Measurements from ENCODE around the gene SMAD3. TPM values are rescaled to one million over a fixed set of nuclear protein-coding genes. Genes with fewer than 3 reads are reported as not detected.

The SMAD3 gene
- polyA plus RNA-seq, 1 donor from 2014 or later: 1.0 TPM

- Histone ChIP-seq H4K20me1 (ENCODE audit: insufficient read depth) (no peaks in the 10 kb centered on the region), H3K27me3 (ENCODE audit: insufficient read depth, low read depth, low read length) (no peaks in the 10 kb centered on the region), H3K4me3 (ENCODE audit: low read length) (no peak overlapping the region), H3K27ac (ENCODE audit: low read length) (no peak overlapping the region), H2AFZ (ENCODE audit: low read depth, low read length) (no peak overlapping the region), H3K9ac (ENCODE audit: low read length) (no peak overlapping the region), H3K79me2 (replicated peaks; ENCODE audit: insufficient read depth, low read length) (no peaks in the 10 kb centered on the region), H3F3A (ENCODE audit: insufficient read depth, low read length, poor library complexity, severe bottlenecking) (no peaks in the 10 kb centered on the region), H3K9me2 (ENCODE audit: insufficient read depth, low read length) (no peaks in the 10 kb centered on the region), H3K9me3 (ENCODE audit: low read length) (no peaks in the 10 kb centered on the region), H3K4me2 (ENCODE audit: low read length) (no peak overlapping the region), H3K36me3 (ENCODE audit: insufficient read depth, low read length) (no peaks in the 10 kb centered on the region)
- TF ChIP-seq POLR2AphosphoS5 (IDR thresholded peaks at IDR 0.05) (no peak), RAD21 (conservative IDR thresholded peaks at IDR 0.05) (no peak), TAF1 (IDR thresholded peaks at IDR 0.05; ENCODE audit: low read depth) (no peak), SMC3 (conservative IDR thresholded peaks at IDR 0.05; ENCODE audit: poor library complexity) (no peak), REST (IDR thresholded peaks at IDR 0.05; ENCODE audit: borderline replicate concordance) (no peak), EZH2 (IDR thresholded peaks at IDR 0.05; ENCODE audit: borderline replicate concordance, insufficient read depth, low read length, poor library complexity, severe bottlenecking) (no peak), CTCF (IDR thresholded peaks at IDR 0.05; ENCODE audit: poor library complexity, severe bottlenecking) (no peak), EP300 (conservative IDR thresholded peaks at IDR 0.05; ENCODE audit: poor library complexity, severe bottlenecking) (no peak), MXI1 (conservative IDR thresholded peaks at IDR 0.05; ENCODE audit: poor library complexity, severe bottlenecking) (no peak)
Measured at GRCh38 chr15:67135494-67135893, 70.1 kb downstream of the SMAD3 start.

- no peak overlapping the region for H3K4me3 ChIP-seq (ENCODE audit: low read length)
- no peaks in the 10 kb centered on the region for H3K36me3 ChIP-seq (ENCODE audit: insufficient read depth, low read length)
- no peak overlapping the region for H2AFZ ChIP-seq (ENCODE audit: low read depth, low read length)
- no peaks in the 10 kb centered on the region for H3K9me2 ChIP-seq (ENCODE audit: insufficient read depth, low read length)
- no peak overlapping the region for H3K27ac ChIP-seq (ENCODE audit: low read length)
- no peaks in the 10 kb centered on the region for H3K9me3 ChIP-seq (ENCODE audit: low read length)
- H3K4me2 ChIP-seq (ENCODE audit: low read length): no peak overlapping the region
- peaks cover 3% of the 10 kb centered on the region for H3K79me2 ChIP-seq (replicated peaks; ENCODE audit: insufficient read depth, low read length)
- H3K27me3 ChIP-seq (ENCODE audit: insufficient read depth, low read depth, low read length): no peaks in the 10 kb centered on the region
- no peaks in the 10 kb centered on the region for H4K20me1 ChIP-seq (ENCODE audit: insufficient read depth)
- H3F3A ChIP-seq (ENCODE audit: insufficient read depth, low read length, poor library complexity, severe bottlenecking): no peaks in the 10 kb centered on the region
- no peak overlapping the region for H3K9ac ChIP-seq (ENCODE audit: low read length)
- TF ChIP-seq EP300 (conservative IDR thresholded peaks at IDR 0.05; ENCODE audit: poor library complexity, severe bottlenecking) (no peak), REST (IDR thresholded peaks at IDR 0.05; ENCODE audit: borderline replicate concordance) (no peak), EZH2 (IDR thresholded peaks at IDR 0.05; ENCODE audit: borderline replicate concordance, insufficient read depth, low read length, poor library complexity, severe bottlenecking) (no peak), TAF1 (IDR thresholded peaks at IDR 0.05; ENCODE audit: low read depth) (no peak), POLR2AphosphoS5 (IDR thresholded peaks at IDR 0.05) (no peak)
Measured at GRCh38 chr15:67136802-67137201, 71.4 kb downstream of the SMAD3 start.

Data from neural cell (in vitro differentiated cells).